Mesenteric fat pad (tissue), 1 donor: ENCODE data around the gene CRB2. TPM values are rescaled to one million over a fixed set of nuclear protein-coding genes. Genes with fewer than 3 reads are reported as not detected.
"Not testable (repeated sequence)": the region's sequence is repeated elsewhere in the genome, so short reads cannot be mapped to it uniquely, and the experiment has no call there.

ENCODE experiments used
- DNase-seq: peaks from one replicate; pipeline ENCODE4 v3.0.0-alpha.2; 2020; ENCODE audit warnings: low spot score
- total RNA-seq: library from RNA; stranded (reverse); fragmentation: NEBNext Ultra II Directional; extraction: Animal tissue kit (Norgen Biotek cat#: 25700); gene quantifications from one replicate; pipeline ENCODE4 v1.2.1, GENCODE V29; 2021
- donor health status: DM: yes; HTN: yes; CAD: no.

CRB2 gene
- total RNA-seq, 1 donor from 2014 or later: not detected

DNA sequence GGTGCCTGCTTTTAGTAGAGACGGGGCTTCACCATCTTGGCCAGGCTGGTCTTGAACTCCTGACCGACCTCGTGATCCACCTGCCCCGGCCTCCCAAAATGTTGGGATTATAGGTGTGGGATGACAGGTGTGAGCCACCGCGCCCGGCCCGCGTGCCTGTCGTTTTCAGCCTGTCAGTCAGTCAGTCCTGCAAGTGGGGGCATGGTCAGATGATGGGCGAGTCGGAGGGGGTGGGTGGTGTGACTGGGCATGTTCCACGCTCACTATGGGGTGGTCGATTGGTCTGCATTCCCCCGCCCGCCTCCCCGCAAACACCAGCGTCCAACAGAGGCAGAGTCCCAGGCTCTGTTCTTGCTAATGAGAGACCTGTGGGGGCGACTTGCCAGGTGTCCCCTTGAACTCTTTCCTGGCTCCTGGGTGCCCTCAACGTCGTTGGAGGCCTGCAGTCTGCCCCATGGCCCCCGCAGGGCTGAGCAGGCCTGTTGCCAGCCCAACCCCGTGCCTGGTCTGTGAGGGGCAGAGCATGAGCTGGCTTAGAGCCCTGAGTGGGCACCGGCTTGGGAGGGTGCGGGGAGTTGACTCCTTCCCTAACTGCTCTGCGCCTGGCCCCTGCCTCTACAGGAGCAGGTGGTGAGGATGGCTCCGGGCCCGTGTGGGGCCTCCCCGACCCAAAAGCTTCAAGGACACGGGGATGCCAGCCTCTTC, 23.1 kb downstream of the CRB2 start:
- no peak for DNase-seq

DNA sequence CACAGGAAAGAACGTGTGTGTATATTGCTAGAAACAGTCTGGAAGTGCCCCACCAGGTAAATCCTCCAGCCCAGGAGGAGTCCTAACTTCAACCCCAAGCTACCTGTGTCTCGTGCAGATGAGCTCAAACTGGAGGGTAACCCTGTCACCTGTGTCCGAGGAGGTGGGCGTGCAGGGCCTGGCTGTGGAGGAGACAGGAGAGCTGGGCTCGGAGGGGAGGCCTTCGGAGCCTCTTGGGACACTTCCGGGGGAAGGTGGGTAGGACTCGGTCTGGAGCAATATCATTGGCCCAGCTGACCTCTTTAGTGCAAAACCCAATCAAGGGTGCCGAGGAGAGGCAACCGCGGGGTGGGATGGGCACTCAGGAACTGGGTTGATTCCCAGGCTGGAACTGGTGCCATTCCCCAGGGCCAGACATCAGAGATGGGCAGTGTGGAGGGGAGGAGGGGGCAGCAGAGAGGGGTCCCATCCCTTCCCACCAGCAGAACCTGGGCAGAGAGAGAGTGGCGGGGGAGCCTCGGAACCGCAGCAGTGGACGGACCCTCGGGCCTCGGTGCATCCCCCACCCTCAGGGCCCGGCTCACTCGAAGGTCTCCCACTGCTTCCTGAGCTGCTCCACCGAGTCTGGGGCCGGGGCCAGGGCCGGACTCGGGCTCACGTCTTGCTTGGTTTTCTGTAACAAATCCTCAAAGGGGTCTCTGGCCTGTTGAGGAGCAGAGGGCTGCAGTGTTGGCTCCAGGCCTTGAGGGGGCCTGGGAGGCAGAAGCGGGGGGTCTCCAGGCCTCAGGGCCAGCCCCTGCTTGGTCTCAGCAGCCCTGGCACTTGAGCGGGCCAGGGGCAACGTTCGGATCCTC, 25.1 kb downstream of the CRB2 start:
- no peak for DNase-seq

DNA sequence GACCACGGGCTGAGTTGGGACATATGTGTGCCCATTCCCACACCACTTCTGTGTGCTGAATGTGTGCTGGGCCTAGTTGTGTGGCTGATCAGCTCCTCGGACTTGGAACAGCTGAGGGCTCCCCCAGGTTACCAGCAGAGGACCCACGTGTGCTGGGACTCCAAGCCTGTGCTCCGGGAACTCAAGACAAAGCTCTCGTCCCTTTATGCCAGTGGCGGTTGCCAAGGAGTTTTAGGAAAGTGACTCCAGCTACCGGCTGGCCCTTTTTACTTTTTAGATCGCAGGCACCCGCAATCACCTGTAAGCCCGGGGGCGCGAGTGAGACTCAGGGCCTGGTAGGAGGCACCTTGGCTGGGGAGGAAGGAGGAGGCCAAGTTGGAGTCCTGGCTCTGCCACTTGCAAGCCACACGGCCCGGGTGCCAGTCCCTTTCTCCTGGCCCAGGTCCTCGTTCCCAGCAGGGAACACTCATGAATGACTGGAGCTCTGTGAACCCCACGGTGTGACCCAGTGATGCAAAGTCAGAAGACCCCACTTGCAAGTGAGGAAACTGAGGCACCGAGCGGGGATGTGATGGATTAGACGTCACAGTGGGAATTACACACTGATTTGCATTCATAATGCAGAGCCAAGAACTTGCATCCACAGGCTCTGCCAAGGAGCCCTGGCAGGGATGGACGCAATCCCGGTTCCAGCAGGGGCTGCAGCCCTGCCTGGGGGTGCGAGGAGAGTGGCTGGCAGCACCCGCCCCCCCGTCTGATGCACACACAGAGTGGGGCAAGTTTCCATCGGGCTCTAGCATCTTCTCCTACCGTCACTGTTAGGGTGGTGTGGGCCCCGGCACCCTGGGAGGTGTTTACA, 26.9 kb downstream of the CRB2 start:
- DNase-seq: no peak

DNA sequence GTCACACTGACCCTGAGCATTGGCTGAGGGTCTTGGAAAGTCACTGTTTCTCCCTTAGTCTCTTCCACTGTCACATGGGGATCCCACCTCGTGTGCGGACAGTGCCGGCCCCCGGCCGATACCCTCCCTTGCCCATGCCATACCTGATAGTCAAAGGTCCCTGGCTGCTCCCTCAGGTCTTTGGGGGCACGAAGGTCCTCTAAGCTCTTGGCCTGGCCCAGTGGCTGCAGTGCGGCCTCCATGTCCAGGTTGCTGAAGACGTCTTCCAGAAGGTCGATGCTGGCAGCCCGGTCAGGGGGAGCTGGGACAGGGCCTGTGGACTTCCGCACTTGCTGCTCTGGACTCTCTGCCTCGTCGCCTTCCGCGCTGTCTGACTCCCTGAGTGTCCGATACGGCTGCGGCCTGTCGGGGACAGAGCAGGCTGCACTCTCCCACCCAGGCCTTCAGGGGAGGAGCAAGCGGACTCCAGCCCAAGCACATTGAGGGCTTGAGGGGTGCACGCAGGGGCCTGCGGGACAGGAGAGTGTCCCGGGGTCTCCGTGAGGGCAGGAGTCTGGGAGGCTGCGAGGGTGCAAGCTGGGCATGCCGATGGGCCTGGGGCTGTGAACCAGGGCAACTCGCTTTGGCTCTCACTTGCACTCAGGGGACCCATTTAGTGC, 27.6 kb downstream of the CRB2 start:
- DNase-seq: no peak

DNA sequence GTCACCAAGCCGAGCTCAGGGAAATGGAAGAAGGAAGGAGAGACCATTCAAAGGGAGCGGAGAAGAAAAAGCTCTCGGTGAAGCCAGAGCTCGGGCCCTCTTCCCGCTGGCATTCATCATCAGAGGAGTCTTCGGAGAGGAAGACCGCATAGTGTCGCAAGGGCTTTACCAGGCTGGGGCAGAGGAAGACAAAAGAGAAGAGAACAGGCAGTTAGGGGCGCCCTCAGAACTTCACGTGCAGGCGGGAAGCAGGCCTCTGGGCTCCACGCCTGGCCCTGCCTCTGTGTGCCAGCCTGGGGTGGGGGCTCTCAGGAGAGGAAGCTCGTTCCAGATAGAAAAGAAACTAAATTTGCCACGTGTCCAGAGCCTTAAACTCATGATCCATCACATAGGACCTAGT, 31.7 kb downstream of the CRB2 start:
- DNase-seq: no peak

DNA sequence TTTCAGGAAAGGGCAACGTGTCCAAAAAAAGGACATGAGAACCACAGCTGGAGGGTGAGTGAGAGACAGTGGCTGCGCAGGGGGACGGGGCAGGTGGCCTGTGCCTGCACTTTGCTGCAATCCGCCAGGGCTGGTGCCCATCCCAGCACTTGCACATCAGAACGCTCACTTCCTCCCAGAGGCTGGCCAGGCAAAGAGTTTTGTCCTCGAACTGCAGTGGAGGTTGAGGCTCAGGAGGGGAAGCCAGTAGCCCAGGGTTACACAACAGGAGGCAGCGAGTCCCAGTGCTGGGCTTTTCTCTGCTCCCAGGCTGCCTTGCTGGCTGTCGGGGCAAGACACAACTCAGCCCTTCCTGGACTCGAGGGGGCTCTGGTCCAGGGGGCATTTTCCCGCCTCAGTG, 33.1 kb downstream of the CRB2 start:
- no peak for DNase-seq

DNA sequence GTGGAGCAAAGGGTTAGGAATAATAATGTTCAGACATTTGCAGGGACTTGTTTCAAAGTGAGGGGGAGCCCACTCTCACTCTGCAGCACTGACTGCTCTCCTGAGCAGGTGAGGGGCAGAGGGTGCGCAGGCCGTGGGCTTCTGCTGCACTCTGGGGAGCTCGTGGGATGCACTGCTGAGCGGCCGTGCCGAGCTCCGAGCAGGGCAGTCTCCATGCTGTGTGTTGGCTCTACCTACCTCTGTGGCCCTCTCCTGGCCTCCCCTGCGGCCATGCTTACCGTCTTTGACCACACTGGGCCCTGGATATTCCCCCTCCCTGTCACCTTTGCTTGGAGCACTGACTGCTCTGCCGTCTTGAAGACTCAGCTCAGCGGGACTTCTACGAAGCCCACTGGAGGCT, 33.7 kb downstream of the CRB2 start:
- no peak for DNase-seq

DNA sequence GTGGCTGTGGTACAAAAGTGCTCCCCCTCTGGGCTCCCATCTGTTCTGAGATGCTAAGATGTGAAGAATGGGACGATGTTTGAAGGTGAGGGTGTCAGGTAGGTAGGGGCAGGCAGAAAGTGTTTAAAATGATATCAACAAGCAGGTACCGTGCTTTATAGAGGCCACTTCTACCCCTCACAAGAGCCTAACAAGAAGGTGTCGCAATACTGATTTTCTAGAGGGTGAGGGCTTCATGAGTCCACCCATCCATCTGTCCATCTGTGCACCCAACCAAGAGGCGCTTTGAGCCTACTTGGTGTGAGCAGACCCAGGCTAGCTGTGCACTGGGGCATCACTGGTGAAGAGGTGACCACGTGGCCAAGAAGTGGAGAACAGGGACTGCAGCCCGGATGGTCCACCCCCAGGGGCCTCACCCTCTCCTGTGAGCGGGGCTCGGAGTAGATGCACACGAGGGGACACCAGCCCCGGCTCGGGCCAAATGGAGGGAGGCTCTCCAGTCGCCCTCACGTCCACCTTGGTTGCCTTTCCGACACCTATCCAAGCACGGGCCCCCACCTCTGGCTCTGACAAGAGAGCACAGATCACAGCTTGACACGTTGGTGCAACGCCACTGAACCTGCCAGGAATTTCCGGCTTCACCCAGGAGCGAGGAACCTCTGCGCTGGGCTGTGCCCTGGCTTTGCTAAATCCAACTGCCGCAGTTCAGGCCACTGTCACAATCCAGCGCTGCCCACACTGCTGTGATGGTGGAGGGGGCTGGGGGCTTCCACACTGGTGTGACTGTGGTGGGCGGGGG, 34.5 kb downstream of the CRB2 start:
- no peak for DNase-seq

DNA sequence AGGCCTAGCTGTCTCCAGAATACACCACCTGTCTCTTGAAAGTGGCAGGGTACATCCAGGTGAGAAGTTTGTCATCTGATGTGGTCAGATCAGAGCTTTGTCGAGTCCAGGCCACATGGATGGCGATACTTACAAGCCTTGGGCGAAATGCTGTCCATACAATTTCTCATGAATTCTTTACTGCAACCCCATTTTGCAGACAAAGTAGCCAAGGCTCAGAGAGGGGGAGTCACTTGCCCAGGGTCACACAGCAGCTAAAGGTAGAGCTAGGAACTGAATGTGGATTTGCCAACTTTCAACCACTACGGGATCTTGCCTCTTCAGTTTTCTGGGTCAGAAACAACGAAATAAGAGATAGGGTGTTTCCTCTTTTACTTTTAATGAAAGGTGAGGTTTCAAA, 35.2 kb downstream of the CRB2 start:
- DNase-seq: no peak

DNA sequence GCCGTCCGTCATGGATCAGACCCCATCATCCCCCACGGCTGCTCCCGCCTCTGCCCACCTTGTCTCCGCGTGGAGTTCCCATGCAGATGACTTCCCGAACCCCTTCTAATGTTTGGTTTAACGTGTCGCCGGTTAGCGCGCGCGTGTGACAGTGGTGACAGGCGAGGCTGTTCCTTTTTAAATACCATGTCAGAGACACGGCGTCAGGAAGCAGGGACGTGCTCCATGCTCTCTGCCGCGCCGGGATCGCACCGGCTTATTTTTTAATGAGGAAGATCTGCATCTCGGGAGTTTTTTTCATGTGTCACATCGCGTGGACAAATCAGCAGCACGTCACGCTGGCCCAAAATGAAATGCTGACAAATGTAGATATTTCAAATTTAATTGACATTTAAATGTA, 35.9 kb downstream of the CRB2 start:
- DNase-seq: no peak

DNA sequence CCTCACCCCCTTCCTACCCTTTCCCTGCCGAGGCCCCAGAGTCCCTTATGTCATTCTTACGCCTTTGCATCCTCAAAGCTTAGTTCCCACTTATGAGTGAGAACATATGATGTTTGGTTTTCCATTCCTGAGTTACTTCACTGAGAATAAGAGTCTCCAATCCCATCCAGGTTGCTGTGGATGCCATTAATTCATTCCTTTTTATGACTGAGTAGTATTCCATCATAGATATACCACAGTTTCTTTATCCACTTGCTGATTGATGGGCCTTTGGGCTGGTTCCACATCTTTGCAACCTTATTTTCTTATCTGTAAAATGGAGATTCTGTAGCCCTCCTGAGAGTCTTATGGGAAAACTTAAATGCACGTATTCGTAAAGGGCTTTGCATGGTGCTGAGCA, 36.8 kb downstream of the CRB2 start:
- DNase-seq: no peak

DNA sequence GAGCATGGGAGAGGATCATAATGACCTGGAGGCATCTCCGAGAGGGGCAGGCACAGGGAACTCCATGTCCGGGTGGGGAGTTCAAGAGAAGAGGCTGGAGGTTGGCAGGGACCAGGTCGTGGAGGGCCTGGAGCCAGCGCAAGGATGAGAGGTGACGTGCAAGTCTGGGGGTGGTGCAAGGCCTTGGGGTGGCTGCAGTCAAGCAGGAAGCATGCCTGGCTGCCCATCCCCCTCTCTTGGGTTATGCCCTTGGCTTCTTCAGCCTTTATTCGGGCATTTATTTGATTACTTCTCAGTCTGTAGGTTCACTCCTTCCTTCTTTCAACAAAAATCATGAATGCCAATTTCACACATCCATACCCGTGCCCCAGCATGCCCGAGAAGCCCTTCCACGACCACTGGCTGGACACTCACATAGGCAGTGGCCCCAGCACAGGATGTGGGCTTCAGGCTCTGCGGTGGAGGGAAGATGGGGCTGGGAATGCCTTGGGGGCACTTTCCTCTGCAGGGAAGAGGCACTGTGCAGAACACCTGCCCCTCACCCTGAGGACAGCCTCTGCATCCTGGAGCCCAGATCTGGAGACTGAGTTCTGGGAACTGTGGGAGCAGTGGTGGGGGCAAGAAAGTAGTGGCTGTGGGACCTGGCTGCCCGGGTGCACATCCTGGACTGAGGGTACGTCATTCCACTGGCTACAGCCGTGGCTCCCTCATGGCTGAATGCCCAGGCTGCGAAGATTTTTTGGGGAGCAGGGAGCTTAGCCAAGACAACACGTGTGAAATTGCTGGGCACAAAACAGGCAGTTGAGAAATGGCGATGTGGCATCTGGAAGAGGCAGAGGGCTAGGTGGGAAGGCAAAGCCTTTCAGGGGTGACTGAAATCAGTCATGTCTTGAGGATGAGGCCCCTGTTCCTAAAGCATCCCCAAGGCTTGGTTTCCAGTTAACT, 38.6 kb downstream of the CRB2 start:
- DNase-seq: no peak

DNA sequence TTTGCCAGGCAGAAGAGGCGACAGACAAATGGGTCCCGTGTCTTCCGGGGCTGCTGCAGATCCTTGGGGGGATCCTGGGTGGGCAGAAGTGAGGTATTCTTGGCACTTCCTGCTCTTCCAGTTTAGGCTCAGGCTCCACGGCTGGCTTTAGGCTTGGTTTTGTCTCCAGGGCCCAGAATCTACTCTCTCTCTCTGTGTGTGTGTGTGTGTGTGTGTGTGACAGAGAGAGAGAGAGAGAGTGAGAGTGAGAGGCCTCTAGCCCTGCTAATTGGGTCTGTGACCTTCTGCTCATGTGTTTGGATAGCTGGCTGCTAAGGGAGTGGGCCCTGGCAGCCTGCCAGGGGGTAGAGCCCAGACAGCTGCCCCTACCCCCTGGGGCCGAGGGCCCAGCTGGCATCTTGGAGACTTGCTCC, 39.3 kb downstream of the CRB2 start:
- no peak for DNase-seq

DNA sequence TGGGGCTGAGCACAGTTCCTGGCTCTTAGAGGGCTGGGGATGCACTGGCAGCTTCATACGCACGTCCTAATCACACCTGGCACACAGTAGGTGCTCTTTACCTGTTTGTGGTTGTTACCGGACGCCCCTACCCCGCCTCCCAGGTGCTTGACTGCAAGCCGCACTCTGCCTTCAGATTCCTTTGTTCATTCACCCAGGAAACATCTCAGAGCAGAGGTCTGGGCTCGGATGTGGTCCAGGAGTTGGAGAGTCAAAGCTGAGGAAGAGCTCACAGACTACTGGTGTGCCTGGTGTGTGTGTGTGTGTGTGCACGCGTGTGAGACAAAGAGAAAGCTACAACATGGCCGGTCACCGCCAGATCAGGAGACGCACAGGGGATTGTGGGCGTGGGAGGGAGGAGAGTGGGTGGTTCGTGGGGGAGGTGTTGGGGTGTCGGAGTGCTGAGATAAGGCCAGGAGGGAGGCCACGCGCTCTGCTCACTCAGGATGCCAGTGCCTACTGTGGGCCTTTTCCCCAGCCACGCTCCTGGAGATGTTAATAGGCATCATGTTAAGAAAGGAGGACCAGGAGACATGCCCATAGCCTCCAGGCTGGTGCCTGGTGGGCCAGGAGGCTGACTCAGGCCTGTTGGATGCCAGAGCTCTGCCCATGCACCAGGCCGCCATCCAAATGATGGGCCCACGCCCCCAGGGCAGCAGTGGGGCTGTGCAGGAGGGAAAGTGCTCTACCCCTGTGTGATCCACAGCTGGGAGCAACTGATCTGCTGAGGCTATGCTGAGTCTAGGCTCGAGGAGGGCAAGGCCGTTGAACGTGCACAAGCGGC, 39.9 kb downstream of the CRB2 start:
- DNase-seq: no peak

DNA sequence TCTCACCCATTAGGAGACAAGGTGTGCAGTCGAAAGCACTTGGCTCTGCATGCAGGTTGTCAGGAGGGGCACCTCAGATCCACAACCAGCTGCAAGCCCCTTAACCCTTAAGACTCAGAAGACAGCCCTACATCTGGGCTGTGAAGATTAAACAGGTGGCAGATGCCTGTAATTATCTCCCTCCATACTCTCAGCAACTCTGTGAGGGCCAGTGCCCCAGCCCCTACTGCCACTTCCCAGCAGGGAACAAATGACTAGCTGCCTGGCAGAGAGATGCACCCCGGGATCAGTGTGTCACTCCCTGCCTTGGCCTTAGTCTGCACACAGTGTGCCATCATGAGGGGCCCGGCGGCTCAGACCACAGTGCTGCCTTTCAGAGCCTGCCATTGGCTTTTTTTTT, 42.0 kb downstream of the CRB2 start:
- no peak for DNase-seq

DNA sequence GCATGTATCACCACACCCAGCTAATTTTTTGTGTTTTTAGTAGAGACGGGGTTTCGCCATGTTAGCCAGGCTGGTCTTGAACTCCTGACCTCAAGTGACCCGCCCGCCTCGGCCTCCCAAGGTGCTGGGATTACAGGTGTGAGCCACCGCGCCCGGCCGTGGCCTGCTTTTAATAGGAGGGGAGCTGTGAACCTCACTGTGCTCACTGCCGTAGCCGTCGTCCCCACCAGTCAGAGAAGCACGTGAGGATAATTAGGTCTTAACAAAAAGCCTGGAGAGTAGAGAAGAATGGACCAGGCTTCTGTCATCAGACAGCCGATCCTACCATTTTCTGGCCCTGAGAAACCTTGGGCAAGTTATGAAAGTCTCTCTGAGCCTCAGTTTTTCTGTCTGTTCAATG, 42.9 kb downstream of the CRB2 start:
- not testable (repeated sequence) for DNase-seq

DNA sequence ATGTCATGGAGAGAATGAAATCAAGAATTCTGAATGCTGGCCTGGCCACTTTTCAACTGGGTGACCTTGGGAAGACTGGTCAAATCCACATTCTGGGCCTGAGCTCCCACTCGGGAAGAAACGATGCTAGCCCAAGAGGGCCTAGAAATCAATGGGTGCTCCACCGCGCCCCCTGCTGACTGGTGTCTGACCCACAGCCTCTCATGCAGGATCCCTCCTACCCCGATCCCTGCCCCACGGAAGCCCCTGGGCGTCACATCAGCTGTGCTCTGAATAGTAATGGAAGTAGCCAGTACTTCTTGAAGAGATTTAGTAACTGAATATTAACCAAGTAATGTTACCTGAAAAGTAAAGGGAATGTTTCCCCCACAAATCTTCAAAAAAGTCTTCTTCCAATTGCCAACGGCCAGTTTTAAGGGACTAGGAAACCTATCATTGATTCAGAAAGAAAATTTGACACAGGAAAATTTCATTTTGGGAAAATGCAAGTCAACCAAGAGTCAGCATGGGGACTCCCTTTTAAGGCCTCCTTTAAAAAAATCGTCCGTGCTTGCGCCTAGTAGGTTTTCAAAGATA, 43.9 kb downstream of the CRB2 start:
- DNase-seq: no peak

DNA sequence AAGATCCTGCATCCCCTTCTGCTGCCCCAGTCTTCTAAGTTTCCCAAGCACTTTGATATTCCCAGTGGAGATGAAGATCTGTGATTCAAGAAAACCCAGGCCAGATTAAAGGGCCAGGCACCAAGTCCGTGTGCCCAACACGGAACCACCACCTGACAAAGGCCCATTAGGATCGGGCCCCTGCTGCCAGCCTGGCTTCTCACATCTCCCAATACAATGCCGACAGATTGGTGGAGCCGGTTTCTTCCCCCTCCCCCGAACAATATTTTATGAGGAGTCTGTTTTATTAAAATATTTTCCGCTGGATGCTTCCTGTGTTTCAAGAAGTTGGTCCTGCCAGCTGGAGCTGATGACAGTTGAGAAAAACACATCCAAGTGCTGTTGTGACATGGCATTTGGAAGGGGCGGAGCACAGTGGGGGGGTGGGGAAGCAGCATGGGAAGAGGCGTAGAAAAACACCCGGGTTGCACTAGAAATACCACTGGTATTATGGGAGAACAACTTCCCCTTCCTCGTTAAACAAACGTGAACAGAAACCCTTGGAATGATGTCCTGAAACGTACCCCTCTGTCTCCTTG, 45.0 kb downstream of the CRB2 start:
- DNase-seq: no peak
